ENCODE data around the gene ABCF3. TPM values are rescaled to one million over a fixed set of nuclear protein-coding genes. Genes with fewer than 3 reads are reported as not detected.
"Not testable (repeated sequence)": the region's sequence is repeated elsewhere in the genome, so short reads cannot be mapped to it uniquely, and the experiment has no call there.

ABCF3 gene
- total and polyA plus RNA-seq, 4 donors, result 28.1 to 59.2 (median 33.7) TPM

- H3K27ac ChIP-seq (ENCODE audit: low read depth in 1 of 2, low read length in 2 of 2); H3K4me3 ChIP-seq (ENCODE audit: low read depth in 1 of 3, low read length in 3 of 3); DNase-seq (ENCODE audit: low spot score); H3K9ac ChIP-seq (ENCODE audit: low read depth in 1 of 2, low read length in 2 of 2); H3K27me3 ChIP-seq (ENCODE audit: control insufficient read depth in 4 of 4, insufficient read depth in 4 of 4, low read length in 3 of 4); H3K9me3 ChIP-seq (ENCODE audit: control insufficient read depth in 4 of 4, low read length in 3 of 4): not testable (repeated sequence)
- 88% methylated on average over 8 of the region's 8 CpGs for WGBS
- H3K36me3 ChIP-seq (ENCODE audit: control insufficient read depth in 4 of 4, insufficient read depth in 3 of 4, low read depth in 1 of 4, low read length in 3 of 4), result peaks cover 10 to 41% (median 33%) of the 10 kb centered on the region in 4 donors
- H3K4me1 ChIP-seq (ENCODE audit: control insufficient read depth in 4 of 4, insufficient read depth in 4 of 4, low read length in 3 of 4), result peaks cover 5 to 13% (median 8%) of the 10 kb centered on the region in 4 donors
Observed at GRCh38 chr3:184162571-184163070, 23.4 kb upstream of the ABCF3 start.

DNA sequence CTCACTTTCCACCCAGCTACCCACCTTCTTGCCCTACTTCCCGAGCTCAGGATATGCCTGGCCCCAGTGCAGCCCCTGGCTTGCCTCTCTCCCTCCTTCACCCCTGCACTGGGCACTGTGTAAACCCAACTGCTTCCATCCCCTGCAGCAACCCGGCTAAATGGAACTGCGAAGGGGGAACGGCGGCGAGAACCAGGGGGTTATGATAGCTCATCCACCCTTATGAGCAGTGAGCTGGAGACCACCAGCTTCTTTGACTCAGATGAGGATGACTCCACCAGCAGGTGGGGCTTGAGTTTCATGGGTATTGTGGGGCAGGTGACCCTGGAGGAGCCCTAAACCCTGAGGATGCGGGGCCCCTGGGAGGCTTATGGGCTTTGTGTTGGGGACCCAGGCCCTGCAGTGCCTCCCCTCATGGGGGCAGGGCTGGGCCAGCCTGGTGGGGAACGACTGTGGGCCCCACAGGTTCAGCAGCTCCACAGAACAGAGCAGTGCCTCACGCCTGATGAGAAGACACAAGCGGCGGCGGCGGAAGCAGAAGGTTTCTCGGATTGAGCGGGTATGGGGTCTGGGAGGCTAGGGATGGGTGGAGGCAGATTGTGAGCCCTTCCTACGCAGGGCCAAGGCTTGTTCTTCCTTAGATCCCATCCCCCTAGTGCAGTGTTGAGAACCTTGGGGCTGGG is 21.2 kb upstream of the ABCF3 start:
- H3K27ac ChIP-seq (ENCODE audit: low read depth in 1 of 2, low read length in 2 of 2), result no peak overlapping the region
- DNase-seq (ENCODE audit: low spot score), result no peak
- peaks cover 0 to 6% (median 2%) of the 10 kb centered on the region in 4 donors for H3K4me1 ChIP-seq (ENCODE audit: control insufficient read depth in 4 of 4, insufficient read depth in 4 of 4, low read length in 3 of 4)
- no peaks in the 10 kb centered on the region for H3K27me3 ChIP-seq (ENCODE audit: control insufficient read depth in 4 of 4, insufficient read depth in 4 of 4, low read length in 3 of 4)
- no peak overlapping the region for H3K9ac ChIP-seq (ENCODE audit: low read depth in 1 of 2, low read length in 2 of 2)
- no peak overlapping the region for H3K4me3 ChIP-seq (ENCODE audit: low read depth in 1 of 3, low read length in 3 of 3)
- H3K9me3 ChIP-seq (ENCODE audit: control insufficient read depth in 4 of 4, low read length in 3 of 4), result no peaks in the 10 kb centered on the region
- TF ChIP-seq, protein P1, sequence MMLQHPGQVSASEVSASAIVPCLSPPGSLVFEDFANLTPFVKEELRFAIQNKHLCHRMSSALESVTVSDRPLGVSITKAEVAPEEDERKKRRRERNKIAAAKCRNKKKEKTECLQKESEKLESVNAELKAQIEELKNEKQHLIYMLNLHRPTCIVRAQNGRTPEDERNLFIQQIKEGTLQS (IDR thresholded peaks at IDR 0.05), result no peak
- TF ChIP-seq ZBTB33 (IDR thresholded peaks at IDR 0.05), result no peak
- TF ChIP-seq TAF1 (conservative IDR thresholded peaks at IDR 0.05), result no peak
- TF ChIP-seq EGR1 (IDR thresholded peaks at IDR 0.05; ENCODE audit: low read depth in 2 of 2), result no peak
- TF ChIP-seq GABPA (IDR thresholded peaks at IDR 0.05 in 1 of 2, conservative IDR thresholded peaks at IDR 0.05 in 1 of 2), result no peak
- TF ChIP-seq, protein P2, sequence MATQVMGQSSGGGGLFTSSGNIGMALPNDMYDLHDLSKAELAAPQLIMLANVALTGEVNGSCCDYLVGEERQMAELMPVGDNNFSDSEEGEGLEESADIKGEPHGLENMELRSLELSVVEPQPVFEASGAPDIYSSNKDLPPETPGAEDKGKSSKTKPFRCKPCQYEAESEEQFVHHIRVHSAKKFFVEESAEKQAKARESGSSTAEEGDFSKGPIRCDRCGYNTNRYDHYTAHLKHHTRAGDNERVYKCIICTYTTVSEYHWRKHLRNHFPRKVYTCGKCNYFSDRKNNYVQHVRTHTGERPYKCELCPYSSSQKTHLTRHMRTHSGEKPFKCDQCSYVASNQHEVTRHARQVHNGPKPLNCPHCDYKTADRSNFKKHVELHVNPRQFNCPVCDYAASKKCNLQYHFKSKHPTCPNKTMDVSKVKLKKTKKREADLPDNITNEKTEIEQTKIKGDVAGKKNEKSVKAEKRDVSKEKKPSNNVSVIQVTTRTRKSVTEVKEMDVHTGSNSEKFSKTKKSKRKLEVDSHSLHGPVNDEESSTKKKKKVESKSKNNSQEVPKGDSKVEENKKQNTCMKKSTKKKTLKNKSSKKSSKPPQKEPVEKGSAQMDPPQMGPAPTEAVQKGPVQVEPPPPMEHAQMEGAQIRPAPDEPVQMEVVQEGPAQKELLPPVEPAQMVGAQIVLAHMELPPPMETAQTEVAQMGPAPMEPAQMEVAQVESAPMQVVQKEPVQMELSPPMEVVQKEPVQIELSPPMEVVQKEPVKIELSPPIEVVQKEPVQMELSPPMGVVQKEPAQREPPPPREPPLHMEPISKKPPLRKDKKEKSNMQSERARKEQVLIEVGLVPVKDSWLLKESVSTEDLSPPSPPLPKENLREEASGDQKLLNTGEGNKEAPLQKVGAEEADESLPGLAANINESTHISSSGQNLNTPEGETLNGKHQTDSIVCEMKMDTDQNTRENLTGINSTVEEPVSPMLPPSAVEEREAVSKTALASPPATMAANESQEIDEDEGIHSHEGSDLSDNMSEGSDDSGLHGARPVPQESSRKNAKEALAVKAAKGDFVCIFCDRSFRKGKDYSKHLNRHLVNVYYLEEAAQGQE (IDR thresholded peaks at IDR 0.05), result no peak
- TF ChIP-seq JUND (IDR thresholded peaks at IDR 0.05), result no peak
- no peak for TF ChIP-seq NR2F2 (IDR thresholded peaks at IDR 0.05)
- no peak for TF ChIP-seq YY1 (IDR thresholded peaks at IDR 0.05)
- TF ChIP-seq SP1 (IDR thresholded peaks at IDR 0.05), result no peak
- no peak for TF ChIP-seq HNF4G (IDR thresholded peaks at IDR 0.05)
- TF ChIP-seq, protein P3, sequence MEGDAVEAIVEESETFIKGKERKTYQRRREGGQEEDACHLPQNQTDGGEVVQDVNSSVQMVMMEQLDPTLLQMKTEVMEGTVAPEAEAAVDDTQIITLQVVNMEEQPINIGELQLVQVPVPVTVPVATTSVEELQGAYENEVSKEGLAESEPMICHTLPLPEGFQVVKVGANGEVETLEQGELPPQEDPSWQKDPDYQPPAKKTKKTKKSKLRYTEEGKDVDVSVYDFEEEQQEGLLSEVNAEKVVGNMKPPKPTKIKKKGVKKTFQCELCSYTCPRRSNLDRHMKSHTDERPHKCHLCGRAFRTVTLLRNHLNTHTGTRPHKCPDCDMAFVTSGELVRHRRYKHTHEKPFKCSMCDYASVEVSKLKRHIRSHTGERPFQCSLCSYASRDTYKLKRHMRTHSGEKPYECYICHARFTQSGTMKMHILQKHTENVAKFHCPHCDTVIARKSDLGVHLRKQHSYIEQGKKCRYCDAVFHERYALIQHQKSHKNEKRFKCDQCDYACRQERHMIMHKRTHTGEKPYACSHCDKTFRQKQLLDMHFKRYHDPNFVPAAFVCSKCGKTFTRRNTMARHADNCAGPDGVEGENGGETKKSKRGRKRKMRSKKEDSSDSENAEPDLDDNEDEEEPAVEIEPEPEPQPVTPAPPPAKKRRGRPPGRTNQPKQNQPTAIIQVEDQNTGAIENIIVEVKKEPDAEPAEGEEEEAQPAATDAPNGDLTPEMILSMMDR (IDR thresholded peaks at IDR 0.05; ENCODE audit: low read depth, low read length, missing input control), result no peak
- TF ChIP-seq FOXA2 (IDR thresholded peaks at IDR 0.05), result no peak
- no peak for TF ChIP-seq HNF4A (conservative IDR thresholded peaks at IDR 0.05)
- TF ChIP-seq MAX (IDR thresholded peaks at IDR 0.05), result no peak
- no peak for TF ChIP-seq RAD21 (IDR thresholded peaks at IDR 0.05)
- TF ChIP-seq FOXA1 (IDR thresholded peaks at IDR 0.05), result no peak
- no peak for TF ChIP-seq RXRA (IDR thresholded peaks at IDR 0.05)
- 94% methylated on average over 16 of the region's 16 CpGs for WGBS
- peaks cover 13 to 60% (median 44%) of the 10 kb centered on the region in 4 donors for H3K36me3 ChIP-seq (ENCODE audit: control insufficient read depth in 4 of 4, insufficient read depth in 3 of 4, low read depth in 1 of 4, low read length in 3 of 4)
